Ishikawa (cell line): ENCODE results near the gene ATP2C2.

Source experiments
- CEBPB ChIP-seq: IDR thresholded peaks from 2 replicates; pipeline ENCODE4 v1.6.1; 2012
- CREB1 ChIP-seq: IDR thresholded peaks from 2 replicates; pipeline ENCODE4 v1.6.1; 2012; ENCODE audit warnings: low read depth
- EGR1 ChIP-seq: IDR thresholded peaks from 2 replicates; pipeline ENCODE4 v1.6.1; 2012
- EP300 ChIP-seq: IDR thresholded peaks from 2 replicates; pipeline ENCODE4 v1.6.1; 2012; ENCODE audit warnings: borderline replicate concordance
- FOXM1 ChIP-seq: IDR thresholded peaks from 2 replicates; pipeline ENCODE4 v1.6.1; 2012; ENCODE audit warnings: low read depth, borderline replicate concordance
- MAX ChIP-seq: IDR thresholded peaks from 2 replicates; pipeline ENCODE4 v1.6.1; 2012
- NFIC ChIP-seq: IDR thresholded peaks from 2 replicates; pipeline ENCODE4 v1.6.1; 2012
- RAD21 ChIP-seq: IDR thresholded peaks from 2 replicates; pipeline ENCODE4 v1.6.1; 2012; ENCODE audit warnings: low read depth
- REST ChIP-seq: IDR thresholded peaks from 2 replicates; pipeline ENCODE4 v1.6.1; 2012; ENCODE audit warnings: low read depth, mild to moderate bottlenecking
- TAF1 ChIP-seq: IDR thresholded peaks from 2 replicates; pipeline ENCODE4 v1.6.1; 2012; ENCODE audit warnings: low read depth, mild to moderate bottlenecking
- TCF12 ChIP-seq: IDR thresholded peaks from 2 replicates; pipeline ENCODE4 v1.6.1; 2012; ENCODE audit warnings: low read depth
- TEAD4 ChIP-seq: IDR thresholded peaks from 2 replicates; pipeline ENCODE4 v1.6.1; 2012
- USF1 ChIP-seq: IDR thresholded peaks from 2 replicates; pipeline ENCODE4 v1.6.1; 2012
- YY1 ChIP-seq: IDR thresholded peaks from 2 replicates; pipeline ENCODE4 v1.6.1; 2012; ENCODE audit warnings: low read depth
- ZBTB7A ChIP-seq: IDR thresholded peaks from 2 replicates; pipeline ENCODE4 v1.6.1; 2012; ENCODE audit warnings: low read depth

ATP2C2 gene

GRCh38 chr16:84351630-84352029 lies 16.7 kb upstream of the ATP2C2 start:
- TF ChIP-seq CREB1 (no peak), CEBPB (no peak), USF1 (no peak), TCF12 (no peak), RAD21 (no peak), REST (no peak)

GRCh38 chr16:84354306-84354705 lies 14.0 kb upstream of the ATP2C2 start:
- TF ChIP-seq EGR1 (no peak), RAD21 (no peak), TCF12 (no peak), CEBPB (no peak)

GRCh38 chr16:84355149-84355548 lies 13.2 kb upstream of the ATP2C2 start:
- no peak for TF ChIP-seq ZBTB7A
- no peak for TF ChIP-seq TEAD4
- no peak for TF ChIP-seq EGR1
- TF ChIP-seq TAF1: no peak
- TF ChIP-seq USF1: no peak
- no peak for TF ChIP-seq CEBPB
- TF ChIP-seq CREB1: no peak
- no peak for TF ChIP-seq FOXM1
- TF ChIP-seq RAD21: no peak
- TF ChIP-seq MAX: no peak
- TF ChIP-seq NFIC: no peak
- TF ChIP-seq YY1: no peak

- no peak for TF ChIP-seq EP300
- TF ChIP-seq TEAD4: no peak
- TF ChIP-seq EGR1: no peak
- no peak for TF ChIP-seq ZBTB7A
- no peak for TF ChIP-seq REST
- TF ChIP-seq RAD21: no peak
- TF ChIP-seq CREB1: no peak
- TF ChIP-seq FOXM1: no peak
Observed at GRCh38 chr16:84356176-84356575, 12.2 kb upstream of the ATP2C2 start.

- TF ChIP-seq CREB1: no peak
- no peak for TF ChIP-seq YY1
- no peak for TF ChIP-seq CEBPB
- TF ChIP-seq REST: no peak
- no peak for TF ChIP-seq MAX
- TF ChIP-seq TEAD4: no peak
- TF ChIP-seq RAD21: no peak
- no peak for TF ChIP-seq TCF12
Observed at GRCh38 chr16:84356591-84357116, 11.7 kb upstream of the ATP2C2 start.

- TF ChIP-seq REST (no peak), MAX (no peak), RAD21 (no peak), TAF1 (no peak), USF1 (no peak), TEAD4 (no peak), CEBPB (no peak), ZBTB7A (no peak), TCF12 (no peak)
Observed at GRCh38 chr16:84357191-84357651, 11.1 kb upstream of the ATP2C2 start.
